Heart left ventricle (tissue), 13 donors: Measurements from ENCODE around the gene CCSER2.

Experiments used
- POLR2A ChIP-seq, 2 donors: fragments of 450-650 bp; IDR thresholded peaks; one replicate each; pipeline ENCODE4 v1.6.1; 2017; ENCODE audit warnings: antibody characterized with exemption in 2 of 2, mild to moderate bottlenecking in 2 of 2, moderate library complexity in 2 of 2
- TF ChIP-seq, protein P1 (sequence below), 12 donors: fragments of 200-600 bp; sonication (generic) in 4 of 12; IDR thresholded peaks; one replicate each; pipeline versions ENCODE4 v1.5.0 to v1.8.0; 2018 to 2022; ENCODE audit warnings: antibody characterized with exemption in 12 of 12, mild to moderate bottlenecking in 5 of 12
- donor health status: ischemic (EF 13 %, LVEDD 7.1; RV severe dilation, severe dysfunction).
- donor health status: DM: no; HTN: yes; CAD: no.
- donor health status: DM: no; HTN: no; CAD: no.
- donor health status: ischemic (EF 25% LVEDD 6.9; RV normal size, moderate dysfunction).
- donor health status: ischemic (EF 25% LVEDD 5.7; RV mildly dilated, moderate dysfunction).
- donor health status: ischemic (EF 35%, LVEDD 5.7; RV mildly dilated, moderate dysfunction).
- donor health status: nonischemic (EF 11% LVEDD 7.7; RV severe dilation, severe dysfunction).
- donor health status: DM: yes; HTN: yes; CAD: no.
- donor health status: PGD.
- donor health status: ischemic (EF 29% LVEDD 5.4; RV normal size, mild dysfunction).
- donor health status: nonischemic (EF 23%, LVEDD 6.1; RV moderate dilation, normal function).

DNA sequence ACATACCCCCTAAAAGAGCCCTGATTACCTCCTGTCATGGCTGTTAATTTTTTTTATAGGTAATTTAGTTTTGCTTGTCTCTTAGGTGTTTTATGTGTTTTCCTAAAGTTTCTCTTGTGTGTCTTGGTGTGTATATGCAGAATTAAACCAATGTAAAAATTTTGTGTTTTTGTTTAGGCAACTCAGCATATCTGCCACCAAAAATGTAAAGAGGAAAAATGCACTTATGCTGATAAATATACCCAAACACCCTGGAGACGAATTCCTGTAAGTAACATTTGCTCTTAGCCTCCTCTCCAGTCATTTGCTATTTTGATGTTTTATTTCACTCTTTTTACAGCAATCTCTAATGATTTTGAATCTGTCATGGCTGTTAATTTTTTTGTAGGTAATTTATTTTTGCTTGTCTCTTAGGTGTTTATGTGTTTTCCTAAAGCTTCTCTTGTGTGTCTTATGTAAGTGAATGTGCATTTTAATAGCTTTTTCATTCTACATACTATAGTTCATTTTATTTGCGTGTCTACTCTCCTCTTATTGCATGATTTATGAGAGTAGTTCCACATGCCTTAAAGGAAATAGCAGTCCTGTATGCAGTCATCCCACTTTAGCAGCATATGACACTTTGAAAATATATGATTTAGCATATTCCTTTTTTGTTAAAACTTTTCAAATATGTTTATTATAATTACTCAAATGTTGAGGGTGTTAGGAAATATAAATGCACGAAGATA is 149.2 kb downstream of the CCSER2 start:
- TF ChIP-seq, protein P1, sequence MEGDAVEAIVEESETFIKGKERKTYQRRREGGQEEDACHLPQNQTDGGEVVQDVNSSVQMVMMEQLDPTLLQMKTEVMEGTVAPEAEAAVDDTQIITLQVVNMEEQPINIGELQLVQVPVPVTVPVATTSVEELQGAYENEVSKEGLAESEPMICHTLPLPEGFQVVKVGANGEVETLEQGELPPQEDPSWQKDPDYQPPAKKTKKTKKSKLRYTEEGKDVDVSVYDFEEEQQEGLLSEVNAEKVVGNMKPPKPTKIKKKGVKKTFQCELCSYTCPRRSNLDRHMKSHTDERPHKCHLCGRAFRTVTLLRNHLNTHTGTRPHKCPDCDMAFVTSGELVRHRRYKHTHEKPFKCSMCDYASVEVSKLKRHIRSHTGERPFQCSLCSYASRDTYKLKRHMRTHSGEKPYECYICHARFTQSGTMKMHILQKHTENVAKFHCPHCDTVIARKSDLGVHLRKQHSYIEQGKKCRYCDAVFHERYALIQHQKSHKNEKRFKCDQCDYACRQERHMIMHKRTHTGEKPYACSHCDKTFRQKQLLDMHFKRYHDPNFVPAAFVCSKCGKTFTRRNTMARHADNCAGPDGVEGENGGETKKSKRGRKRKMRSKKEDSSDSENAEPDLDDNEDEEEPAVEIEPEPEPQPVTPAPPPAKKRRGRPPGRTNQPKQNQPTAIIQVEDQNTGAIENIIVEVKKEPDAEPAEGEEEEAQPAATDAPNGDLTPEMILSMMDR (IDR thresholded peaks at IDR 0.05): no peak
- no peak for TF ChIP-seq POLR2A (IDR thresholded peaks at IDR 0.05)
